Measurements from ENCODE around the gene DHRS2.

DNA sequence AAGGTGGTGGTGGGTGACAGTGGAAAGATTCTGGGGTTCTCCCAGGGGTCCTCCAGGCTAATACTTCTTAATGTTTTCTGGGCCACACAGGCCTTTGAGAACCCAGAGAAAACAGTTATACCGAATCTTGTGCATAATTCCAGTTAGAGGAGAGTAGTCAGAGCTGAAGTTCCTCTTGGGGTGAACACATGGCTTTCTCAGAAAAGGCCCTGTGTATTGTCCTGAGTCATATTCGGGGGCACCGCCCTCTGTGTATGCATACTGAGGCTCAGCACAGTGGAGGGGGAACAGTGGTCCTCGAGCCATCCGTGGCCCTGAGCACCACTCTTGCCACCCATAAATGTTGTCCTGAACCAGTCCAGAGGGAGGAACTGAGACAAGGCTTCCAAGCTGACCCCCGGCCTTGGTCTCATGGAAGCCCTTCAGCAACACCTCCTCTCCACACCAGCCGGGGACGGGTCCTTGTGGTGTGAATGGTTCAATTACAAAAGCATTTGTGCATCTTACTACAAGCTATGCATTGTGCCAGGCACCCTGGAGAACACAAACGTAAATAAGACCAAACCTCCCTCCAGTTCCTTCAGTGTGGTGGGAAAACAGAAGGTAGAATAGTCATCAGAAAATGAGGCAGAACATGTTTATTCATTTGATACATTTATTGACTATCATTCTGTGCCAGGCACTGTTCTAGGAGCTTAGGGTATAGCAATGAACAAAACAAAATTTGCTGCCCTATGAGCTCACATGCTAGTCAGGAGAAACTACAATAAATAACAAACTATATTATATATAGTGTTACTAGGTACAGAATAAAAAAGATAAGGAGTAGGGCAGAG, 9.9 kb downstream of the DHRS2 start:
- TF ChIP-seq CTCF (IDR thresholded peaks at IDR 0.05) = no peak
- TF ChIP-seq POLR2A (IDR thresholded peaks at IDR 0.05) = no peak
